Vagina (tissue), 2 donors: ENCODE results near the gene GCHFR.

Source experiments
- POLR2A ChIP-seq, 2 donors: fragments of 450-650 bp; IDR thresholded peaks; one replicate each; pipeline ENCODE4 v1.6.1; 2017; ENCODE audit warnings: antibody characterized with exemption in 2 of 2, mild to moderate bottlenecking in 2 of 2, moderate library complexity in 2 of 2
- TF ChIP-seq, protein P1 (sequence below), 3 experiments: fragments of 450-650 bp in 2 of 3; fragments of 200-600 bp in 1 of 3; sonication (generic) in 1 of 3; IDR thresholded peaks; one replicate each; pipeline ENCODE4 v1.5.1; 2017 to 2019; ENCODE audit warnings: antibody characterized with exemption in 3 of 3, mild to moderate bottlenecking in 2 of 3, moderate library complexity in 2 of 3

DNA sequence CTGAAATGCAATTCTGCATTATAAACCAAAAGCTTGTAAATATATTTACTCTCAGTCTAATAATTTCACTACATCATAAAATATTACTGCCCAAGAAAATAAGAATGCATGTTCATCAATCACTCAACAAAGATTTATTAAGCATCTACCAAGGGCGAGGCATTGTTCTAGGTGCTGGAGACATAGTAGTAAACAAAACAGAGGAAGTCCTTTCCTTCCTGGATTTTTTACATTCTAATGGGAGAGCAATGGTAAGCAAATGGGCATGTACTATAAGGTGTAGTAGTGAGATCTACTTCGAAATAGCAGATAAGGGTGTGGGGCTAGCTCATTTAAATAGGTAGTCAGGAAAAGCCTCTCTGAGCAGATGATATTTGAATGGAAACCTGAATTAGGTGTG is 32.2 kb downstream of the GCHFR start:
- TF ChIP-seq, protein P1, sequence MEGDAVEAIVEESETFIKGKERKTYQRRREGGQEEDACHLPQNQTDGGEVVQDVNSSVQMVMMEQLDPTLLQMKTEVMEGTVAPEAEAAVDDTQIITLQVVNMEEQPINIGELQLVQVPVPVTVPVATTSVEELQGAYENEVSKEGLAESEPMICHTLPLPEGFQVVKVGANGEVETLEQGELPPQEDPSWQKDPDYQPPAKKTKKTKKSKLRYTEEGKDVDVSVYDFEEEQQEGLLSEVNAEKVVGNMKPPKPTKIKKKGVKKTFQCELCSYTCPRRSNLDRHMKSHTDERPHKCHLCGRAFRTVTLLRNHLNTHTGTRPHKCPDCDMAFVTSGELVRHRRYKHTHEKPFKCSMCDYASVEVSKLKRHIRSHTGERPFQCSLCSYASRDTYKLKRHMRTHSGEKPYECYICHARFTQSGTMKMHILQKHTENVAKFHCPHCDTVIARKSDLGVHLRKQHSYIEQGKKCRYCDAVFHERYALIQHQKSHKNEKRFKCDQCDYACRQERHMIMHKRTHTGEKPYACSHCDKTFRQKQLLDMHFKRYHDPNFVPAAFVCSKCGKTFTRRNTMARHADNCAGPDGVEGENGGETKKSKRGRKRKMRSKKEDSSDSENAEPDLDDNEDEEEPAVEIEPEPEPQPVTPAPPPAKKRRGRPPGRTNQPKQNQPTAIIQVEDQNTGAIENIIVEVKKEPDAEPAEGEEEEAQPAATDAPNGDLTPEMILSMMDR (IDR thresholded peaks at IDR 0.05) = no peak
- TF ChIP-seq POLR2A (IDR thresholded peaks at IDR 0.05) = no peak
